ENCODE results near the gene OR4K2.

- TF ChIP-seq CTCF (IDR thresholded peaks at IDR 0.05) (no peak), POLR2A (IDR thresholded peaks at IDR 0.05; ENCODE audit: low read depth) (no peak)
These were observed 55.7 kb downstream of the OR4K2 start, which contains the start of gene OR4K1 for GRCh38 chr14:19930617-19931016.
